ENCODE data around the gene GLIPR1L2.
A peak's percentile ranks its signal among the peaks of the same experiment; 100 is the strongest.

Gene GLIPR1L2

GRCh38 chr12:75479963-75480461 is 89.1 kb downstream of the GLIPR1L2 start:
- peak; percentile 53 for DNase-seq

DNA sequence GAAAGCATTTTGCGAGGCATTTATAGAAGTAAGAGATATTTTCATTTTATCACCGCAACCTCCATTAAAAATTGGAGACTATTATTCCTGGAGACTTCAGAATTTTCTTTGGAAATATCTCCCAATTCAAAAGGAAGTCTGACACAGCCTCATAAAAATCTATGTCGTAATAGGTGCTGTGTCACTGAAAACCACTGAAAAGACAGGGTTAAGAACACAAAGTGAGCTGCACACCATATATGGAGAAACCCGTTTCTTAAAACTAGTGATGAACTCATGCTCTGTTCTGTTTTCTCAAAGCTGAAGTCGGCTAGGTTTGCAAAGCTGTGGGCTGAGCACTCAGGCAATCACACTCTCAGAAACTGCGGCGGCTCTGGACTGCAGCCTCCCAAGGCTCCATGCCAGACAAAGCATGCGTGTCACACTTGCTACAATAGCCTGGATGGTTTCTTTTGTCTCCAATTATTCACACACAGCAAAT is 89.6 kb downstream of the GLIPR1L2 start, which contains the start of gene GLIPR1:
GLIPR1 (plus strand) TSS at position 287 of the 481 bp plus-strand sequence; CDS start at position 413, 126 bp downstream.
- peak; percentile 89 for DNase-seq

- DNase-seq, result no peak
Observed at GRCh38 chr12:75481013-75481705, 90.3 kb downstream of the GLIPR1L2 start.

GRCh38 chr12:75481774-75482173 is 90.9 kb downstream of the GLIPR1L2 start:
- peak; percentile 52 for DNase-seq

Data from CD4-positive, alpha-beta T cell treated with Interleukin-21 for 1 hour (primary cell).